ENCODE results near the gene LIPC. TPM values are rescaled to one million over a fixed set of nuclear protein-coding genes. Genes with fewer than 3 reads are reported as not detected.

LIPC gene
- total and polyA plus RNA-seq, 8 donors: 0.23 to 7.5 (median 0.76) TPM; not detected in 4

GRCh38 chr15:58555162-58556027 is 123.6 kb downstream of the LIPC start:
- H3K27ac ChIP-seq: no peak overlapping the region
- no peaks in the 10 kb centered on the region for H3K36me3 ChIP-seq
- DNase-seq: no peak
- H3K9me3 ChIP-seq: no peaks in the 10 kb centered on the region
- intact Hi-C loops (cut with DNase I; ENCODE audit: low total_unique reads): no loop called here
- no peaks in the 10 kb centered on the region for H3K27me3 ChIP-seq
- TF ChIP-seq POLR2A (IDR thresholded peaks at IDR 0.05): no peak
- no peak overlapping the region for H3K4me3 ChIP-seq
- peaks cover 0 to 18% (median 10%) of the 10 kb centered on the region in 4 donors for H3K4me1 ChIP-seq
- 67 to 71% (median 68%) methylated on average over 15 of the region's 15 CpGs for WGBS, 5 donors

- no peak for DNase-seq
- no peak overlapping the region for H3K4me3 ChIP-seq
- no peak overlapping the region for H3K27ac ChIP-seq
- H3K27me3 ChIP-seq: no peaks in the 10 kb centered on the region
- no peaks in the 10 kb centered on the region for H3K9me3 ChIP-seq
- 64 to 83% (median 74%) methylated on average over 2 of the region's 2 CpGs for WGBS, 5 donors
- intact Hi-C loops (cut with DNase I; ENCODE audit: low total_unique reads): no loop called here
- no peaks in the 10 kb centered on the region for H3K36me3 ChIP-seq
- no peak for TF ChIP-seq CTCF (IDR thresholded peaks at IDR 0.05)
- TF ChIP-seq EP300 (IDR thresholded peaks at IDR 0.05): no peak
- TF ChIP-seq POLR2AphosphoS5 (IDR thresholded peaks at IDR 0.05): no peak
- no peak for TF ChIP-seq POLR2A (IDR thresholded peaks at IDR 0.05)
- peaks cover 0 to 17% (median 10%) of the 10 kb centered on the region in 4 donors for H3K4me1 ChIP-seq
Observed at GRCh38 chr15:58556028-58556361, 124.2 kb downstream of the LIPC start.

GRCh38 chr15:58556541-58556940 is 124.8 kb downstream of the LIPC start:
- TF ChIP-seq POLR2AphosphoS5 (IDR thresholded peaks at IDR 0.05) (no peak), EP300 (IDR thresholded peaks at IDR 0.05) (no peak), POLR2A (IDR thresholded peaks at IDR 0.05) (no peak), CTCF (IDR thresholded peaks at IDR 0.05) (no peak)
- WGBS, 5 donors: 76 to 81% (median 79%) methylated on average over 3 of the region's 3 CpGs
- no peak overlapping the region for H3K4me3 ChIP-seq
- peaks cover 0 to 12% (median 8%) of the 10 kb centered on the region in 4 donors for H3K4me1 ChIP-seq
- H3K27ac ChIP-seq: no peak overlapping the region
- H3K27me3 ChIP-seq: no peaks in the 10 kb centered on the region
- H3K36me3 ChIP-seq: no peaks in the 10 kb centered on the region
- H3K9me3 ChIP-seq: no peaks in the 10 kb centered on the region
- no peak for DNase-seq
- intact Hi-C loops (cut with DNase I; ENCODE audit: low total_unique reads): no loop called here

- Histone ChIP-seq H3K27ac (no peak overlapping the region), H3K4me3 (no peak overlapping the region), H3K36me3 (no peaks in the 10 kb centered on the region), H3K27me3 (no peaks in the 10 kb centered on the region), H3K9me3 (no peaks in the 10 kb centered on the region), H3K4me1 (peaks cover 0 to 5% (median 0%) of the 10 kb centered on the region in 4 donors)
- no peak for DNase-seq
- TF ChIP-seq CTCF (IDR thresholded peaks at IDR 0.05) (no peak), POLR2AphosphoS5 (IDR thresholded peaks at IDR 0.05) (no peak), POLR2A (IDR thresholded peaks at IDR 0.05) (no peak), EP300 (IDR thresholded peaks at IDR 0.05) (no peak)
- 63 to 92% (median 73%) methylated on average over 1 of the region's 1 CpG for WGBS, 5 donors
- intact Hi-C loops (cut with DNase I; ENCODE audit: low total_unique reads): no loop called here
Observed at GRCh38 chr15:58558777-58559176, 127.0 kb downstream of the LIPC start.

Measured in stomach (tissue), 9 donors.